ENCODE measurements around the gene NFIC. TPM values are rescaled to one million over a fixed set of nuclear protein-coding genes. Genes with fewer than 3 reads are reported as not detected.

Gene NFIC
- total and polyA plus RNA-seq, 10 of the 15 experiments (the other 5 are each of a cell fraction or from before 2014, with no cell fraction given) = 0.71 to 53.5 (median 10.2) TPM

DNA sequence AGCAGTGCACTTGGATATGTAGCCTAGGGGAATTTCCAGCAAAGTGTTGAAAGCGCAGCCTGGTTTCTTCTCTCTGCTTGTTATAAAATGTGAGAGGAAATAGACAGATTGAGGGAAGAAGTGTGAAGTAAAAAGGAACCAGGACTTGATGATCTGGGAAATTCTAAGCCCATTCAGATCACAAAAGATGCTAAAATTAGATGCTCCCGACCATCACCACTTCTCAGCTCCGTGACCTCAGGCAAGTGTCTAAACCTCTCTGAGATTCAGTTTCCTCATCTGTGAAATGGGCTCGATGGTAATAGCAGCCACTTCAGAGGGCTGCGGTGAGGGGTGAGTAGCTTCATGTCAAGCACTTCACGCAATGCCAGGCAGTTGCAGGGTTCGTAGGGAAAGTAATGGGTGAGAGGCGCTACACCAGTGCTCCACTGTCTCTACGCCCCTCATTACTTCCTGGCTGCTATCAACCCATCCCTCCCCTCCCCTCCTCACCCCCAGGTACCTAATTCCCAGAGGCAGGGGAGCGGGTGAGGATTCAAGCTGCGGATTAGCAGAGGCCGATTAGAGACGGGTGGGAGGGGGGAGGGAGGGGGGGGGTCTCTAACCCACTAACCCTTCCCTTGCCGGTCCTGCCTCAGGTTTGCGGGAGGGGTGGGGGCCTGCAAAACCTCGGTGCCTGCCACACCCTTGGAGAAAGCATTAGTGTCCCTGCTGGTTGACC, 9.0 kb upstream of the NFIC start (continued):
- TF ChIP-seq NKRF (conservative IDR thresholded peaks at IDR 0.05) = no peak
- TF ChIP-seq CHD4 (IDR thresholded peaks at IDR 0.05) = no peak
- peak; percentile 23; the same call in 1 of the 2 replicates for TF ChIP-seq NR2F1 (conservative IDR thresholded peaks at IDR 0.05)
- no peak for TF ChIP-seq ZNF274 (IDR thresholded peaks at IDR 0.05; ENCODE audit: insufficient read depth, insufficient read length)
- TF ChIP-seq LARP7 (IDR thresholded peaks at IDR 0.05) = no peak
- no peak for TF ChIP-seq E2F8 (IDR thresholded peaks at IDR 0.05; ENCODE audit: low read depth, partially characterized antibody)
- no peak for TF ChIP-seq POLR2A (IDR thresholded peaks at IDR 0.05; ENCODE audit: low read depth, low read length)
- TF ChIP-seq ZZZ3 (IDR thresholded peaks at IDR 0.05; ENCODE audit: control insufficient read depth, insufficient read length, low read depth) = no peak
- TF ChIP-seq BCL11A (IDR thresholded peaks at IDR 0.05; ENCODE audit: low read depth, low read length) = no peak
- TF ChIP-seq NFXL1 (IDR thresholded peaks at IDR 0.05; ENCODE audit: borderline replicate concordance) = no peak
- TF ChIP-seq CBX5 (IDR thresholded peaks at IDR 0.05; ENCODE audit: low read depth) = no peak
- no peak for TF ChIP-seq HCFC1 (IDR thresholded peaks at IDR 0.05; ENCODE audit: low read length)
- no peak for TF ChIP-seq GATAD2B (conservative IDR thresholded peaks at IDR 0.05; ENCODE audit: low read depth)
- TF ChIP-seq RB1 (IDR thresholded peaks at IDR 0.05; ENCODE audit: borderline replicate concordance) = no peak
- TF ChIP-seq IKZF1 (conservative IDR thresholded peaks at IDR 0.05) = peak; percentile 24; the same call in 1 of the 2 replicates
- TF ChIP-seq SIX5 (IDR thresholded peaks at IDR 0.05; ENCODE audit: low read depth, low read length, severe bottlenecking) = no peak
- TF ChIP-seq ESRRA (IDR thresholded peaks at IDR 0.05; ENCODE audit: low read length) = no peak
- no peak for TF ChIP-seq YY1 (IDR thresholded peaks at IDR 0.05; ENCODE audit: low read depth, low read length)
- TF ChIP-seq TARDBP (IDR thresholded peaks at IDR 0.05; ENCODE audit: borderline replicate concordance) = no peak
- TF ChIP-seq MEF2B (IDR thresholded peaks at IDR 0.05; ENCODE audit: partially characterized antibody, poor library complexity, severe bottlenecking) = peak; percentile 6
- TF ChIP-seq ZBED1 (IDR thresholded peaks at IDR 0.05; ENCODE audit: borderline replicate concordance) = no peak
- TF ChIP-seq, protein P1, sequence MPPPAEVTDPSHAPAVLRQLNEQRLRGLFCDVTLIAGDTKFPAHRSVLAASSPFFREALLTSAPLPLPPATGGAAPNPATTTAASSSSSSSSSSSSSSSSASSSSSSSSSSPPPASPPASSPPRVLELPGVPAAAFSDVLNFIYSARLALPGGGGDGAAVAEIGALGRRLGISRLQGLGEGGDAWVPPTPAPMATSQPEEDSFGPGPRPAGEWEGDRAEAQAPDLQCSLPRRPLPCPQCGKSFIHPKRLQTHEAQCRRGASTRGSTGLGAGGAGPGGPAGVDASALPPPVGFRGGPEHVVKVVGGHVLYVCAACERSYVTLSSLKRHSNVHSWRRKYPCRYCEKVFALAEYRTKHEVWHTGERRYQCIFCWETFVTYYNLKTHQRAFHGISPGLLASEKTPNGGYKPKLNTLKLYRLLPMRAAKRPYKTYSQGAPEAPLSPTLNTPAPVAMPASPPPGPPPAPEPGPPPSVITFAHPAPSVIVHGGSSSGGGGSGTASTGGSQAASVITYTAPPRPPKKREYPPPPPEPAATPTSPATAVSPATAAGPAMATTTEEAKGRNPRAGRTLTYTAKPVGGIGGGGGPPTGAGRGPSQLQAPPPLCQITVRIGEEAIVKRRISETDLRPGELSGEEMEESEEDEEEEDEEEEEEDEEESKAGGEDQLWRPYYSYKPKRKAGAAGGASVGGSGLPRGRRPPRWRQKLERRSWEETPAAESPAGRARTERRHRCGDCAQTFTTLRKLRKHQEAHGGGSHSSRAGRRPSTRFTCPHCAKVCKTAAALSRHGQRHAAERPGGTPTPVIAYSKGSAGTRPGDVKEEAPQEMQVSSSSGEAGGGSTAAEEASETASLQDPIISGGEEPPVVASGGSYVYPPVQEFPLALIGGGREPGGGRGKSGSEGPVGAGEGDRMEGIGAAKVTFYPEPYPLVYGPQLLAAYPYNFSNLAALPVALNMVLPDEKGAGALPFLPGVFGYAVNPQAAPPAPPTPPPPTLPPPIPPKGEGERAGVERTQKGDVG (CRISPR knock-in tag; IDR thresholded peaks at IDR 0.05) = no peak
